COLO668 (cell line): ENCODE measurements around the gene EFEMP2.

Experiments
- DNase-seq: peaks from one replicate; lab custom pipeline; 2025; ENCODE audit not compliant: unreplicated experiment; lab: John Stamatoyannopoulos, UW

EFEMP2 gene

GRCh38 chr11:65826984-65827735 is 45.4 kb downstream of the EFEMP2 start:
- DNase-seq = no peak

- DNase-seq = no peak
These were observed 49.6 kb downstream of the EFEMP2 start for GRCh38 chr11:65822776-65823528.

- DNase-seq = no peak
These were observed 51.5 kb downstream of the EFEMP2 start for GRCh38 chr11:65821107-65821506.

- peak; percentile 92 for DNase-seq
These were observed 54.5 kb downstream of the EFEMP2 start for GRCh38 chr11:65817835-65818680.

- DNase-seq = no peak
These were observed 55.2 kb downstream of the EFEMP2 start for GRCh38 chr11:65817312-65817834.

GRCh38 chr11:65816696-65817095 is 55.9 kb downstream of the EFEMP2 start:
- no peak for DNase-seq
